GM18499 (cell line): ENCODE data around the gene DKC1.

Experiments used
- ATAC-seq: cut with Tn5 transposase; IDR thresholded peaks from one replicate; pipeline ENCODE4 v1.9.1; 2021; ENCODE audit warnings: moderate number of reproducible peaks; ENCODE audit not compliant: insufficient read depth, unreplicated experiment

The DKC1 gene

DNA sequence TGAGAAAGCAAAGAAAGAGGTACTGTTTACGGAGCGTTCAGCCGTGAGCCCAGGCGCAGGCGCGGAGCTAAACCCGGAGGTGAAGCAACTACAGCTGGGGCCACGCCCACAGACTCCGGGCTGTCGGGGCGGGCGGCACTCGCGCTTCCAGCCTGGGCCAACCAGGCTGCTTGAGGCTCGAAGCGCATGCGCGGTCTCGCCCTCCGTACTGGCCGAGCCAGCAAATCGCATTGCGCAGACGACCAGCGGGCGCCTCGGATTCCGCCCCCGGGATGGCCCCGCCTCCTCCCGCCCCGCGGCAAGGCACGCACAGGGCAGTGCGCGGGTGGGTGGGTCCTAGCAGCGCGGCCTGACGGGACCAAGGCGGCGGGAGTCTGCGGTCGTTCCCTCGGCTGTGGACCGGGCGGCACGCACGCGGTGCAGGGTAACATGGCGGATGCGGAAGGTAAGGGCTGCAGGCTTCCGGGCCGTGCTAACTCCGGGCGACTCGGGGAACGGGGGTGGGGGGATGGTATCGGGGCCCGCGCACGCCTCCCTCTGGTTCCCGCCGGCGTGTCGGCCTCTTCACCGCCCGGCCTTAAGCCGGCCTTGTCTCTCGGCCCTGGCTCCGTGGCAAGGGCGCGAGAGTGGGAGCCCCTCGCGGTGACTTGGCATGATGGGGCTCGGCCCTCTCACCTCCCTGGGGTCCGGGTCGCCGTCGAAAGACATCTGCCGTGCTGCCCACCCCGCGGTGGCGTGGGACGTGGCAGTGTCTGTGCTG, at the start of gene DKC1:
TSS of gene DKC1 (plus strand) at position 328 of the 760 bp plus-strand sequence. CDS start at position 430, 102 bp downstream.
- ATAC-seq = peak; percentile 72

DNA sequence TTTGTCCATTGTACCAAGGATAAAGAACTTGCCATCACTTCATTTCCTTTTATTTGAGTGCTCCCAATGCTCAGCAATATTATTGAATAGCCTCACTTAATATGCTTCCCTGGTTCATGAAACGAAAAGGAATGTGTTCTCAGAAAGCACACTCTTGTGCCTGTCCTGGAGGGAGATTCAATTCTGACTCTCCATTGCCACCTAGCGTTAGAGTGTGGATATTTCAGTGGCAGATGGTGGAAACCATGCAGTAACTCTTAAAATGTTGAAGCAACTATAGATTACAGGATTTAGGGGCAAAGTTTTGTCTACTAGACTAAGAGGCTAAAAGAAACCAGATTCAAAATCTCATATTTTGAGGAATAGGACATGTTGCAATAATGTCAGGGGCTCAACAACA, 47.7 kb upstream of the DKC1 start:
- ATAC-seq = no peak

DNA sequence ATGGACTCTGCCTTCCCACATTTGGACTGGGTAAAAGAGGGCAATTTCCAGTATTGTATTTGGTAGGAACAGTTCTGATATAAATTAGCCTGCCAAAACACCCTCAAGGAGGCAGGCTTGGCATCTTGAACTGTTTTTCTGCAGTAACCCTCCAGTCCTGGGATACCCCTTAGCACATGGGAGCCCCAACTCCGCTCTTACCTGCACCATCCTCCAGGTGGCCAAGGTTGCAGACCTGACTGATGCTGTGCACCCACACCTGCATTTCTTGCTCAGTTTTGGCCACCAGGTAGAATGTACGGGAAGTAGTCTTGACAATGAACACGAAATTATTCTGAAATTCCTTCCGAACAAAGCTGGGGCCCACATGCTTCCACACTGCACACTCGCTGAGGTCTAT, 46.8 kb upstream of the DKC1 start:
- ATAC-seq = no peak

DNA sequence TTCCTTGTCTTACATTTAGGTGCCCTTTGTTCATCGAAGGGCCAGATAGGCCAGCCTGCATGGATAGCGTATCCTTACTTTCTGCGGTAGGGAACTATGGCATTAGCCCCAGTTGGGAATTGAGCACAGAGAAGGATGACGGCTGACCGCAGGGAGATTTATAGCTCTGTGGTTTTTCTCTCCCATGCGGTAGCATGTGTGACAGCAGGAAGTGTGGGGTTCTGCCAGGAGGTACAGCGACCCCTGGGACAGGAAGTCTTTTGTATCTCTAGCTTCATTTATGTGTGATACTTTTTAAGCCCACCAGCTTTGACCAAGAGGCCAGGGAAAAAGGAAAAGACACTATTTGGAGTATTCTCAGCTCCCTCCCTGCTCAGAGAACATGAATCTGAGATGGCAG, 44.8 kb upstream of the DKC1 start:
- ATAC-seq = no peak

DNA sequence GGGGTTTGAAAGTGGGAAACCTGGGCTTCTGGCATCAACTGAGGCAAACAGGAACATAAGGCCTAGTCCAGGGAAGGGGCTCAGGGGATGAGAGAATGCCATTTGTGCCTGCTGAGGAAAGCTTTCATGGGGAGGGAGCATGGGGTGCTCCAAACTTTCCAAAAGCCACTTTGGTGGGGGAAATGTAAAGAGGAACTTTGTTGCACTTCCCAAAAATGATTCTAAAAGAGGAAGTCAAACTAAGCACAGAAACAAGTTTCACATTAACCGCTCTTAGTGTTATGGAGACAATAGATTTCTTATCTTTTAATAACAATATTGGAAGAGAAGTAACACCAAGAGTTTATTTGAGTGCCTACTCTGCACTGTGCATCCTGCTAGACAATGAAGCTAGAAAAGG, 44.0 kb upstream of the DKC1 start:
- no peak for ATAC-seq

DNA sequence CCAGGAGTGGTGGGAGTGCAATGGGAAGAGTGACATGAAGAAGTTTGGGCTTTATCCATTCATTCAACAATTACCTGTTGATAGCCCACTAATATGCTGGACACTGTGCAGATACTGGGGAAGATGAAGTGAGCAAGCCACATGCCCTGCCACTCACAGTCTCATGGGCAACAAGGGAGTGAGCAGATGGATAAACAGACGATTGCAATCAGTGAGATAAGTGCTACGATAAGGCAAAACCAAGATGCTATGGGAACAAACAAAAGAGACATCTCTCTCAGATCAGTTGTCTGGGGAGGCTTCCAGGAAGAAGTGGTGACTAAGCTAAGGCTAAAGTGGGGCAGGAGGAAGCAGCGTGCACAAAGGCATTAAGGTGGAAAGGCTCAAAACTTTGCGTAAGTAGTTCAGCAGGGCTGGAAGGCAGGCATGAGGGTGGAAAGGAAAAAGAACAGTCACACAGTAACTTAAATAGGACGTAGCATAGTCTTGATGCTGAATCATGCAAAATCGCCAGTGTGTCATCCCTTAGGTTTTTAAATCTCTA, 43.5 kb upstream of the DKC1 start:
- no peak for ATAC-seq

DNA sequence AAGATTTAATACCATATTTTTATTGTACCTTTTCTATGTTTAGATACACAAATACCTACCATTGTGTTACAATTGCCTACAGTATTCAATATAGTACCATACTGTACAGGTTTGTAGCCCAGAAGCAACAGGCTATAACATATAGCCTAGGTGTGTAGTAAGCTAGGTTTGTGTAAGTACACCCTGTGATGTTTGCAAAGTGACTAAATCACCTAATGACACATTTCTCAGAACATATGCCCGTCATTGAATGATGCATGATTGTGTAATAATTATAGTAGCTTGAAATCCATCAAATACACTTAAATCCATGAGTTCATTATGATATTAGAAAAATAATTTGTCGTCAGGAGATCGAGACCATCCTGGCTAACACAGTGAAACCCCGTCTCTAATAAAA, 42.6 kb upstream of the DKC1 start:
- no peak for ATAC-seq

DNA sequence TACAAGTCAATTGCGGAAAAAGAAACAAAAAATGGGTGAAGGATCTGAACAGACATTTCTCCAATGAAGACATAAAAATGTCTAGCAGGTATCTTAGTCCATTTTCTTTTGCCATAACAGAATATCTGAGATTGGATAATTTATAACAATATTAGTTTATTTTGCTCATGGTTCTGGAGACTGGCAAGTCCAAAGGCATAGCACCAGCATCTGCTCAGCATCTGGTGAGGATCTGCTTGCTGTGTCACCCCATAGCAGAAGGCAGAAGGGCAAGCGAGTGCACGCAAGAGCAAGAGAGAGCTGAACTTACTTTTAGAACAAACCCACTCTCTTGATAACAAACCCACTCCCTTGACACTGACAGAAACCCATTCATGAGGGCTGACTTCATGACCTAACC, 41.5 kb upstream of the DKC1 start:
- no peak for ATAC-seq

DNA sequence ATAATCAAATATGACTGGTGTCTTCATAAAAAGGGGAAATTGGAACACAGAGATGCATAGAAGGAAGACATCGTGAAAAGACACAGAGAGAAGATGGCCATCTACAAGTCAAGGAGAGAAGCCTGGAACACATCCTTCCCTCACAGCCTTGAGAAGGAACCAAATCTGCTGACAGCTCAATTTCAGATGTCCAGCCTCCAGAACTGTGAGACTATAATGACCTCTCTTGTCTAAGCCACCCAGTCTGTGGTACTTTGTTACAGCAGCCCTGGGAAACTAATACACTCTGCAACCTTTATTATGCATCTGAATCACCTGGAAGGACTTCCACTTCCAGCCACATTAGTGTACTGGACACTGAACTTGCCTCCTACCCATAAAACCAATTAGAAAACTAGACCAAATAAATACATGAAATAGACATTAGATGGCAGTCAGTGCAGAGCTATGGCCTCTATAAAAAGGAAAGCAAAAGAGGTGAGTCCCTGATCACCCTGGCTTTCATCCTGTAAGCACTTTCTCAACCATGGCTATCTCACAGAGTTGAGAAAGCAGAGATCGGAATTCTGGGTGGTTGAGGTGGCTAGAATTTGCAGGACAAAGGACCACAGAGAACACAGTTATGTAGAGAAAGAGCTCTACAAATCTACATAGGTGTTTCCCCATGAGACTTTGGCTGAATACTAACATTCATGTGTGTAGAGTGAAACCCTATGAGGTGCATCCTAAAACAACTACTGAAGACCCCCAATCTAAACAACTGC, 37.5 kb upstream of the DKC1 start:
- peak; percentile 50 for ATAC-seq

DNA sequence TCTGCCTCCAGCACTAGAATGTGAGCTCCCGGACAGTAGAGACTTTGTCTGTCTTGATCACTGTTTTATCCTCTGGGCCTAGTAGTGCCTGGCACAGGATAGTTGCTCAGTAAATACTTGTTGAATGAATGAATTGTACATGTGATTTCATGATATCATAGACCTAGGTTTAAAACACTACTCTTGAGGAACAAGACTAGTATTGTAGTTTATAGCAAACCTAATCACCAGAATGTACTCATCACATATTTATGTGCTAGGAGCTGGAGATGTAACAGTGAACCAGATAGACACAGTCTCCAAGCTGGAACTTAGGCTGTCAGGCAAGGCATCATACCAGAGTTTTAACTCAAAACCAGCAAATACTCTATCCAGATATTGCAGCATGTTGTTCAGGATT, 35.2 kb upstream of the DKC1 start:
- no peak for ATAC-seq

DNA sequence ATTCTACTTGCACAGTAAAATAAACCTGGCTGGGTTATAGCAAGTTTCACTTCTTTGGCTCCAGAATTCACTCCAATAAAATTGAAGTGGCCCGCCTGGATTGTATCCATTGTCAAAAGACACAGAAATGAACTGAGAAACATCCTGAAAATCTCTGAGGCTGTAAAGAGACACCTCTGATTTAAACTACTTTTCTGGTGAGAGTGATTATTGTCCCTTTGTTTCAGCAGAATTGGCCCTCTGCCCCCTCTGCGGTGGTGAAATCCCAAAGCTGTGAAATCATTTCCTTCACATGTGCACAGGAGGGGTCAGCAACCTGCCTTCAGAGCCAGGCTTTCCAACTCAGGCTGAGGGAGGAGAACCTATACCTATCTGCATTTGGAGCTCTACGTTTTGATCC, 34.8 kb upstream of the DKC1 start:
- no peak for ATAC-seq

DNA sequence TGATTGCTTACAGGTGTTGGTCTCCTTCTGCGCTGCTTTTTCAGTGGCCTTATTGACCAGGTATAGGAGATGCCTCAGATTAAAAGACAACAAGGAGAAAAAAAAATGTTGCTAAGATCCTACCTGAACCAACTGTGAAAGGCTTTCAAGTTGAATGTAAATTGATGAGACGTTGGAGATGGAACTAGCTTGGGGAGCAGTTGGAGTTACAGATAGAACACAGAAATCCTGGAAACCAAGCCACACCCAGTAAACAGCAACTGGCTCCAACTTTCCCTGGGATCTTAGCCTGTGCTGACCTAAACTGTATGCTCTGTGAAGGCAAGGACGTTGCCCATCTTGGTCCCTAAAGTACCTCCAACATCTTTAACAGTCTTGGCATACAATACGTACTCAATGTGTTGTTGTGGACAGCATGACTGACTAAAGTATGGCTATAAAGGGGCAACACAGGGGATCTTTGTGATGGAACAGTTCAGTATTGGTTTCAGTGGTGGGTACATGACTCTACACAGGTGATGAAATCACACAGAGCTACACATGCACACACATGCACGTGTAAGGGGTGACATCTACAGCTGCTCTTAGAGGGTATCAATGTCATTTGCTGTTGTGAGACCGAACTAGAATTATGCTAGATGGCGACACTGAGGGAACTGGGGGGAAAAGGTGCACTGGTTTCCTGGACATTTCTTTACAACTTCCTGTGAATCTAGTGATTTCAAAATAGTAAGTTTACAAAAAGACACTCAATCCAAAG, 34.1 kb upstream of the DKC1 start:
- ATAC-seq = no peak

DNA sequence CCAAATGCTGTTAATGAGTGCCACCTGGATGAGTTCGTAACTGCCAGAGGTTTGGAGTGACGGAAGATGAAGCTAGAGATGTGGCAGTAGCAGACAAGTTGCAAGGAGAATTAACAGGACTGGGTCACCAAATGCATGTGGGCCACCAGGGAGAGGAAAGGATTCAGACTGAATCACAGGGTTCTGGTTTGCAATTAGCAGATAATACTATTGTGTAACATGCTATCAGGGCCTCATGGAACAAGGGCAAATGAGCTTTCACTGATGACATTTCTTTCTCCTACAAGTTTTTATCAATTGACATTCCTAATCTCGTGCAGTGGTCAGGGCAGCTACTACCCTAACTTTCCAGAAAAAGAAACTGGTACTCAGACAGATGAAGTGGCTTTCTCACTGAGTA, 33.2 kb upstream of the DKC1 start:
- no peak for ATAC-seq

DNA sequence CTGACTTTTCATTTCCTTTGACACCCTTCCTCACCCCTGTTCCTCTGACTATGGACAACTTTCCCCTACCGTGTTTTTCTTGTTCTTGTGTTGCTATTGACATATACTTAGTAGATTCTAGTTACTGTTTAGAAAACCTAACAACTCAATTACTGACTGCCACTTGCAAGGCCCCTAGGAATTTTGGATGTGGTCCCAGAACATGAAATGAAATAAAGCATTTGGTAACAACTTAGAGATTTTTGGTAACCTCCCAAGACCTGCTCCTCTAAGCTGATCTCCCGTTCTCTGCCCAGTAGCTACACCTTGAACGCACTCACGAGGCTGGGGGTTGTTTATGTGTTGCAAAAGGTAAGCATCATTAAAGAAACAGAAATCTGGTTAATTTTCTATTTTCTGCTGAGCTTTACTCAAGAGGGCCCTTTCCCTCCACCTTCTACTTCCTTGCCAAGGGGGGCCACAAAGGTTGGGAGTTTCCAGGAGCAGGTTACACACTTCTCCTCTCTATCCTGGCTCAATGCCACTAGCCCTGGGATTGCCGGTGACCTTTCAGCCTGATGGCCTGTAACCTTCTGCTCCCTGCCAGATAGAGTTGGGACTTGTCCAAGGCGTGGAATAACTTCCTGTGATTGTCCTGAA, 32.3 kb upstream of the DKC1 start:
- ATAC-seq = no peak

DNA sequence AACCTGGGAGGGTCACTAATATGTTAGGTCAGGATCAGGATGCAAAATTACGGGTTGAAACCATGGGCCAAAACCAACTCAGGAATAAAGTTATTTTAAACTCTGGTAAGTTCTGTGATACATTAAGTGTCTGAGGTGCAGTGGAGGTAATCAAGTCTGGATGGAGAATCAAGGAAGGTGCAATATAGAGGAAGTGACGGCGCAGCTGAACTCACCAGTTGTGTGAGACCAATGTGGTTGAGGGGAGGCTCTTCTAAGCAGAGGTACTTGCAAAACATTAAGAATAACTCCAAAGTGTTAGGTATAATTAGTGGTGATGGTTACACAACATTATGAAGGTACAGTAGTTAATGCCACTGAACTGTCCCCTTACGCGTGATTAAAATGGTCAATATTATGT, 31.5 kb upstream of the DKC1 start:
- no peak for ATAC-seq

DNA sequence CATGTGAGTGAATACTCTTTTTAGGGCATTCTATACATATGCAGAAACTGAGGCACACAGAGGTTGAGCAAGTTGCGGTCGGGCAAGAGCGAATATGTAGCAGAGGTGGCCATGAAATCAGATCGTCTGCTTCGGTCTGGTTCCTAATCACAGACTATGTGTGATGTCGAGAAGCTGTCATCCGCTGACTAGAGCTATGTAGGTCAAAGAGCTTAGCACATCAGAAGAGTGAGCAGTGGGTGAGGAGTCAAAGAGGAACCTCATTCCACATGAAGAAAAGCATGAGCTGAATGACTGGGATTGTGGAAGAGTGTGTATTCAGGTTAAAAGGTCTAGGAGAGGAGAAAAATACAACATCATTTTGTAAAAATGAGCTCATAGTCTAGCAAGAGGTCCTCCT, 30.8 kb upstream of the DKC1 start:
- no peak for ATAC-seq

DNA sequence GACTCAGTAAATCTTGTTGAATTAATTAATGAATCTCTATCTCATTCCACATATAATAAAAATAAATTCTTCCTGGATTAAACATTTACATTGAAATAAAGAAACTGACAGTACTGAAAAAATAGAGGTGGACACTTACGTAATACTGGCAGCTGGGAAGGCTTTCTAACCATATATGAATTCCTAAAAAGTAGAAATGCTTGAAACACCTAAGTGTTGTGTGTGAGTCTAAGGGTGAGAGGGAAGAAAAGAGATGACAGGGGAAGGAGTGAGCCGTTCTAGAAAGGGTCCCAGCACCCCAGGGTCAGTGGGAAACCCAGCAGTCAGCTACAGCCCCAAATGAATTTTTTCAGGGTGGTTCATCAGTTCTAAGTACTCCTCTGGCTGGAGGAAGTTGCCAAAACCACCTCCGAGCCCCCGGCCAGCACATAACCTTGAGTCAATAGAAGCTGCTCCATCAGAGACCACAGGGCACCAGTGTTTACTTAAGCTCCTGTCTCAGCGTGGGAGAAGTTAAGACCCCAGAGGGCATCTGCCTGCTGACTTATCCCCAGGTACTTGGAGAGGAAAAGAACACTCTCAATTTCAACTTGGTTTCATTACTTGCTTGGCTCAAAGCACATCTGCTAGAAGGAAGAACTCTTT, 30.1 kb upstream of the DKC1 start:
- no peak for ATAC-seq

DNA sequence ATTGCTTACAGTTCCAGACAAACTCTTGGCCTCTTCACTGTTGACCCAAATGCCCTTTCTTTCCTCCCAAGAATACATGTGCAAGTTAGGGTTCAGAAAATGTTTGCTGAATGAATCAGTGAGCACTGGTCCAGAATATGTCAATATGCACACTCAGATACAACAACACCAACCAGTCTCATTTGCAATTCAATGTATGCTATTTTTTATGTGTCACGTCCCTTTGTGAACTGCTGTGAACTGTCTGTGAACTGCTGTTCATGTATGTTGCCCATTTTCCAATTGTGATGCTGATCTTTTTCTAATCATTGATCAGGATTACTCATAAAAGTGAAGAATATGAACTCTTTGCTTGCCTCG, 29.6 kb upstream of the DKC1 start:
- no peak for ATAC-seq

DNA sequence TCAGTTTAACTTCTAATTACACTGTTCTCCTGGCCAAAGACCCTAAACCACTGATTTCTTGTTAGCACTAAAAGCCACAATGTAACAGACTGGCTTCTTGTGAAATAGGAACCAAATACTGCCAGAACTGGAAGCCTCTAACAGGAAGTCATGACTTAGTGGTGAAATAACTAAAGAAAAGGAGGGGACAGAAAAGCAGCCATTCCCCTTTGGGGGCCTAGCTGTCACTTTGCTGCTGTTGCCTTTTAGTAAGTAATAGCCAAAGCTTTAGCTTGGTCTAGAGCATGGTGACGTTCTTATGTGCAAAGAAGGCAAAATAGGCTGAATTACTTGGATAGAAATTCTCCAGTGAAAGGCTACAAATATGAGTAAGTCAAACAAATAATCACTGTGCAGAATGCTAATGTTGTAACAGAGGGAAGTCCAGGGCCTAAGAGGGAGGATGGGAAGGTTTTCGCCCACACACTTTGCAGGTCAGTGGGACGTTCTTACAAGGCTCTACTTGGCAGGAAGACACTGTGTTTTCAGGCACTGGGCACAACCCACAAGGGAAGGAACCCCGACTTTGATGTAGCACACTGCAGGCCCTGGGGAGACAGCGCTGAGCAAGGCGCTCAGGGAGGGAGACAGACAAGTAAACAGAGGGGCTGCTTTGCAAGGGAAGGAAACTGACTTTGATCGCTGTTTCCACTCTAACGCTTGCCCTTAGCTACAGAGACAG, 28.4 kb upstream of the DKC1 start:
- no peak for ATAC-seq
